Smooth muscle cell of trachea (primary cell): ENCODE results near the gene MGST2. TPM values are rescaled to one million over a fixed set of nuclear protein-coding genes. Genes with fewer than 3 reads are reported as not detected.

Experiments used
- total RNA-seq: library from RNA; depleted of rRNA; stranded (reverse); fragments of >200 nt; gene quantifications from 2 replicates; pipeline ENCODE4 v1.2.1, GENCODE V29; 2014

Gene MGST2
- 4.1 and 4.9 TPM in 2 replicates for total RNA-seq

DNA sequence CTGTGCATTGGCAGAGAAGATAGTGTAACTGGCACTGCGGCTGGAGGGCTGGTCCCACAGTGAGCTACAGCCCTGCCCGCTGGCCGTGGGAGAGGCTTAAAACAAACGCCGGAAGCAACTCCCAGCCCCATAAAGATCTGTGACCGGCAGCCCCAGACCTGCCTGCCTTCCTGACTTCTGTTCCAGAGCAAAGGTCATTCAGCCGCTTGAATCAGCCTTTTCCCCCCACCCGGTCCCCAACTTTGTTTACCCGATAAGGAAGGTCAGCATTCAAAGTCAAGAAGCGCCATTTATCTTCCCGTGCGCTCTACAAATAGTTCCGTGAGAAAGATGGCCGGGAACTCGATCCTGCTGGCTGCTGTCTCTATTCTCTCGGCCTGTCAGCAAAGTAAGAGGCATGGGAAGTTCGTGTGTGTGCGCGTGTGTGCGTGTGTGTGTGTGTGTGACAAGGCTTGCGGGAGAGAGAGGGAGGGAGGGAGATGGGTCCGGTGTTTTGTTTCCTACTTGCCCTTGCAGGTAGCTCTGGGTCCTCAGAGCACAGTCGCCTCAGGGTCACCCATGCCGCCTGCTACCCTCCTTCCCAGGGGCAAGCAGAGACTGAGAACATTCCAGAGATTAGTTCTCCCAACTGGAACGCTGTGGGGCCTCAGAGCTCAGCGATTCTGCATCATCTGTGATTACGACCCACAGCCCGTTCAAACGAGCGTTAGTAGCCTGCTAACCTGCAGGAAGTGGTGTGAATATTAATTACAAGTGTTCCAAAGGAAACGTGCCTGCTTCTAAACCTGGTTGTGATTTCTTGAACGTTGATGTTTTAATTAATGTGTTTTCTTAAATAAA lies at the start of gene MGST2:
Gene MGST2 (plus strand): TSS at position 130 of the 840 bp plus-strand sequence. CDS start 201 bp downstream, at position 331.

Other genes with a start within 250 kb of the MGST2 start
- gene RAB33B, start 211.7 kb upstream of the MGST2 start, total RNA-seq, result 10.6 and 13.2 TPM in 2 replicates
- 60.5 and 74.6 TPM in 2 replicates for gene SETD7, start 109.6 kb upstream of the MGST2 start, total RNA-seq